ENCODE data around the gene CD83. TPM values are rescaled to one million over a fixed set of nuclear protein-coding genes. Genes with fewer than 3 reads are reported as not detected.

CD83 gene
- total and polyA plus RNA-seq, 4 donors, result 14.5 to 31.1 (median 25.1) TPM

GRCh38 chr6:14088600-14089192 is 28.9 kb upstream of the CD83 start:
- H3K36me3 ChIP-seq (ENCODE audit: control insufficient read depth in 4 of 4, insufficient read depth in 4 of 4, low read length in 4 of 4), result no peaks in the 10 kb centered on the region
- ATAC-seq (ENCODE audit: insufficient read depth, low FRiP score), result no peak
- WGBS, 2 donors, result 46 to 67% methylated on average over 4 of the region's 4 CpGs
- no peak for TF ChIP-seq CTCF (IDR thresholded peaks at IDR 0.05; ENCODE audit: control extremely low read depth, extremely low read depth)
- no peaks in the 10 kb centered on the region for H3K27me3 ChIP-seq (ENCODE audit: control insufficient read depth in 3 of 3, insufficient read depth in 3 of 3, low read length in 2 of 3)
- no peak for DNase-seq
- no peak overlapping the region for H3K4me3 ChIP-seq
- no peak overlapping the region for H3K27ac ChIP-seq (ENCODE audit: low read depth in 1 of 2, low read length in 1 of 2)
- no peaks in the 10 kb centered on the region for H3K9me3 ChIP-seq (ENCODE audit: control insufficient read depth in 4 of 4, insufficient read depth in 3 of 4, low read length in 3 of 4)
- no peaks in the 10 kb centered on the region for H3K4me1 ChIP-seq (ENCODE audit: control insufficient read depth in 5 of 5, insufficient read depth in 5 of 5, low read length in 5 of 5)
- no peak overlapping the region for H3K9ac ChIP-seq (ENCODE audit: insufficient read depth in 1 of 2, low read length in 2 of 2)

DNA sequence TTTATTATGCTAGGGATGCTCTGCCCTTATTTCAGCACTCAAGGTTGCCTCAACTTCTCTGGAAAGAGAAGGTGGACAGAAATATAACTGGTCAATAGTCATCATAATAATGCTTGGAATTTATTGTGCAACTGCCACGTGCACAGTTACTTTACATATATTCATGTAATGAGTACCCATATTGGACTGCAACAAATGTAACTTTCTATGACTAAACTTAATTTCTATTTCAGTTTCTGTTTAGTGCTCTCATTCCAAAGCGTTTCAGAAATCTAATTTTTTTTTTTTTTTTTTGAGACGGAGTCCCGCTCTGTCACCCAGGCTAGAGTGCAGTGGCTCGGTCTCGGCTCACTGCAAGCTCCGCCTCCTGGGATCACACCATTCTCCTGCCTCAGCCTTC is 28.3 kb upstream of the CD83 start:
- H3K9ac ChIP-seq (ENCODE audit: insufficient read depth in 1 of 2, low read length in 2 of 2), result no peak overlapping the region
- no peak overlapping the region for H3K27ac ChIP-seq (ENCODE audit: low read depth in 1 of 2, low read length in 1 of 2)
- H3K36me3 ChIP-seq (ENCODE audit: control insufficient read depth in 4 of 4, insufficient read depth in 4 of 4, low read length in 4 of 4), result no peaks in the 10 kb centered on the region
- no peak for ATAC-seq (ENCODE audit: insufficient read depth, low FRiP score)
- no peaks in the 10 kb centered on the region for H3K9me3 ChIP-seq (ENCODE audit: control insufficient read depth in 4 of 4, insufficient read depth in 3 of 4, low read length in 3 of 4)
- H3K4me1 ChIP-seq (ENCODE audit: control insufficient read depth in 5 of 5, insufficient read depth in 5 of 5, low read length in 5 of 5), result no peaks in the 10 kb centered on the region
- H3K27me3 ChIP-seq (ENCODE audit: control insufficient read depth in 3 of 3, insufficient read depth in 3 of 3, low read length in 2 of 3), result no peaks in the 10 kb centered on the region
- TF ChIP-seq CTCF (IDR thresholded peaks at IDR 0.05; ENCODE audit: control extremely low read depth, extremely low read depth), result no peak
- DNase-seq, result no peak
- H3K4me3 ChIP-seq, result no peak overlapping the region
- 87 to 92% methylated on average over 7 of the region's 7 CpGs for WGBS, 2 donors

DNA sequence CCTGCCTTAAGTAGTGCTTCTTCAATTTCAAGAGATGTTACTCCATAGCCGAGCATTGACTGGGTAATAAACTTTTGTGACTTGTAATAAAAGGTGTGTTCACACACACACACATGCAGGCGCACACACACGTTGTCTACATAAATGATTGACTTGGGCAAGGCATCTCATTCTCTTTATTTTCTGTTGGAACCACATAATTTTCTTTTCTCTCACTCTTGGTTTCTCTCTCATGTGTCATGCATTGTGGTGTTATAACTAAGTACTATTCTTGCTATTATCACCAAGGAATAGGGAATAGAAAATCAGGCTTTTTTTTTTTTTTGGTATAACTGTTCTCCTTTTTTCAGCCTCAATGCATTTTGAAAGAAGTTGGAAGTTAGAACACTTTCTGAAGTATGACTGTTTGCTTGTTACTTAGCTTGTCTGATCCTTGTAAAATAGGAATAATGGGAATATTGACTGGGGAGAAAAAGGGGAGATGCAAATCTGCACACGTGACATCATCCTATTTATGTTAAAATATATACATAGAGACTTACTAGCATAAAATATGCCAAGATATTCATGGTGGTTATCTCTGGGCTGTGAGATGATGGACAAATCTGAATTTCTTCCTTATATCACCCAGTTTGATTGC is 26.1 kb upstream of the CD83 start:
- Histone ChIP-seq H3K36me3 (ENCODE audit: control insufficient read depth in 4 of 4, insufficient read depth in 4 of 4, low read length in 4 of 4) (no peaks in the 10 kb centered on the region), H3K27ac (ENCODE audit: low read depth in 1 of 2, low read length in 1 of 2) (no peak overlapping the region), H3K9ac (ENCODE audit: insufficient read depth in 1 of 2, low read length in 2 of 2) (no peak overlapping the region), H3K4me3 (no peak overlapping the region), H3K27me3 (ENCODE audit: control insufficient read depth in 3 of 3, insufficient read depth in 3 of 3, low read length in 2 of 3) (no peaks in the 10 kb centered on the region), H3K9me3 (ENCODE audit: control insufficient read depth in 4 of 4, insufficient read depth in 3 of 4, low read length in 3 of 4) (no peaks in the 10 kb centered on the region), H3K4me1 (ENCODE audit: control insufficient read depth in 5 of 5, insufficient read depth in 5 of 5, low read length in 5 of 5) (no peaks in the 10 kb centered on the region)
- WGBS, 2 donors, result 79 to 84% methylated on average over 4 of the region's 4 CpGs
- ATAC-seq (ENCODE audit: insufficient read depth, low FRiP score) (no peak), DNase-seq (no peak)
- TF ChIP-seq CTCF (IDR thresholded peaks at IDR 0.05; ENCODE audit: control extremely low read depth, extremely low read depth), result no peak

Data from lung (tissue), 12 donors.